Fibroblast of mammary gland (primary cell): ENCODE results near the gene USHBP1.

ENCODE experiments used
- DNase-seq: peaks from one replicate; pipeline ENCODE4 v3.0.0-alpha.2; 2010; ENCODE audit warnings: low read depth
- H3K4me3 ChIP-seq: 2 replicates; pipeline ENCODE4 v1.5.1; 2011; ENCODE audit warnings: low read depth, mild to moderate bottlenecking, low read length, moderate library complexity; ENCODE audit not compliant: control insufficient read depth
- CTCF ChIP-seq: conservative IDR thresholded peaks from 2 replicates; pipeline ENCODE4 v1.5.1; 2011; ENCODE audit warnings: low read depth, low read length, inconsistent platforms; ENCODE audit not compliant: control insufficient read depth, insufficient read depth

Gene USHBP1

GRCh38 chr19:17229890-17230289, 34.7 kb downstream of the USHBP1 start:
- DNase-seq, result no peak
- no peak for TF ChIP-seq CTCF
- no peak overlapping the region for H3K4me3 ChIP-seq

GRCh38 chr19:17227798-17228367, 36.7 kb downstream of the USHBP1 start:
- DNase-seq, result no peak
- no peak for TF ChIP-seq CTCF
- H3K4me3 ChIP-seq, result no peak overlapping the region

GRCh38 chr19:17226002-17226933, 38.3 kb downstream of the USHBP1 start, which contains the start of gene OCEL1:
OCEL1 (plus strand) TSS chr19:17226226; CDS start chr19:17226248, 22 bp downstream.
- DNase-seq, result peak; percentile 96
- TF ChIP-seq CTCF, result no peak
- peak within 1 kb of the TSS; percentile 60 for H3K4me3 ChIP-seq

GRCh38 chr19:17225053-17225452, 39.5 kb downstream of the USHBP1 start:
- TF ChIP-seq CTCF, result no peak
- H3K4me3 ChIP-seq, result no peak overlapping the region
- no peak for DNase-seq

GRCh38 chr19:17220207-17220758, 44.3 kb downstream of the USHBP1 start:
- no peak overlapping the region for H3K4me3 ChIP-seq
- no peak for TF ChIP-seq CTCF
- peak; percentile 89 for DNase-seq

GRCh38 chr19:17219286-17219685, 45.3 kb downstream of the USHBP1 start:
- no peak overlapping the region for H3K4me3 ChIP-seq
- TF ChIP-seq CTCF, result no peak
- no peak for DNase-seq
